GM12878 (cell line): Measurements from ENCODE around the gene HMCN2. TPM values are rescaled to one million over a fixed set of nuclear protein-coding genes. Genes with fewer than 3 reads are reported as not detected.

Experiments
- ATAC-seq: fragments of 200-7000 bp; cut with Tn5 transposase; 3 replicates; pipeline ENCODE4 v1.9.1; 2020; ENCODE audit warnings: mild to moderate bottlenecking, moderate library complexity
- BruUV-seq: library from RNA; stranded (reverse); fragments of 400-500 nt; replicated peaks from 2 replicates; lab custom pipeline; 2021; lab: Mats Ljungman, UMichigan
- CTCF ChIA-PET: fragments of 300-600 bp; sonication (Branson Sonifier 250); formaldehyde crosslinking; extraction: SDS; loops from one replicate; lab custom pipeline; 2021; ENCODE audit warnings: inconsistent platforms; lab: Yijun Ruan, JAX
- POLR2A ChIA-PET: fragments of 350-600 bp; formaldehyde crosslinking; extraction: SDS; loops from one replicate; lab custom pipeline; 2021; ENCODE audit warnings: inconsistent platforms; lab: Charles Lee
- RAD21 ChIA-PET: fragments of 300-600 bp; sonication (Branson Sonifier 250); formaldehyde crosslinking; loops from one replicate; lab custom pipeline; 2023; ENCODE audit warnings: antibody characterized with exemption; ENCODE audit not compliant: unreplicated experiment; lab: Charles Lee
- SMC1A ChIA-PET: fragments of 300-600 bp; sonication (Branson Sonifier 250); formaldehyde crosslinking; loops from one replicate; lab custom pipeline; 2023; ENCODE audit not compliant: unreplicated experiment, uncharacterized antibody; lab: Charles Lee
- DNase-seq: peaks from one replicate; pipeline ENCODE4 v3.0.0-alpha.2; 2011; ENCODE audit warnings: low read depth, low spot score
- FAIRE-seq: peaks from 3 replicates; lab custom pipeline; 2011; peaks lifted over from hg19 to GRCh38; lab: Jason Lieb, UNC
- H2AFZ ChIP-seq: 2 replicates; pipeline ENCODE4 v1.6.0; 2011; ENCODE audit warnings: low read depth, low read length, control low read depth; ENCODE audit not compliant: control insufficient read depth
- H3K27ac ChIP-seq: 2 replicates; pipeline ENCODE4 v1.5.1; 2011; ENCODE audit warnings: control low read depth; ENCODE audit not compliant: control insufficient read depth, insufficient read depth
- H3K27me3 ChIP-seq, 2 experiments: replicated peaks in 1 of 2; 2 replicates each; pipeline versions ENCODE4 v1.6.0 to v1.6.1; 2011; ENCODE audit warnings: low read length in 1 of 2; ENCODE audit not compliant: control insufficient read depth in 2 of 2, insufficient read depth in 2 of 2
- H3K36me3 ChIP-seq, 2 experiments: 2 replicates each; pipeline ENCODE4 v1.5.1; 2011; ENCODE audit warnings: low read length in 1 of 2; ENCODE audit not compliant: control insufficient read depth in 2 of 2, insufficient read depth in 2 of 2
- H3K4me1 ChIP-seq: 2 replicates; pipeline ENCODE4 v1.6.1; 2011; ENCODE audit warnings: mild to moderate bottlenecking, low read length, moderate library complexity, mixed read lengths; ENCODE audit not compliant: control insufficient read depth, insufficient read depth
- H3K4me2 ChIP-seq: 2 replicates; pipeline ENCODE4 v1.6.0; 2011; ENCODE audit warnings: control low read depth; ENCODE audit not compliant: control insufficient read depth, insufficient read depth
- H3K4me3 ChIP-seq: fragments of 200-600 bp; sonication (generic); 2 replicates; pipeline ENCODE4 v1.5.1; 2016
- H3K79me2 ChIP-seq: 2 replicates; pipeline ENCODE4 v1.6.0; 2011; ENCODE audit warnings: low read length; ENCODE audit not compliant: control insufficient read depth, insufficient read depth
- H3K9ac ChIP-seq: 2 replicates; pipeline ENCODE4 v1.8.0; 2011; ENCODE audit warnings: low read length, control low read depth, mixed read lengths; ENCODE audit not compliant: control insufficient read depth, insufficient read depth
- H3K9me3 ChIP-seq: replicated peaks from 3 replicates; pipeline ENCODE4 v1.5.1; 2011; ENCODE audit warnings: mild to moderate bottlenecking, low read length; ENCODE audit not compliant: control insufficient read depth, insufficient read depth
- H4K20me1 ChIP-seq: 2 replicates; pipeline ENCODE4 v1.6.0; 2011; ENCODE audit not compliant: control insufficient read depth, insufficient read depth
- CBX3 ChIP-seq: fragments of 200-600 bp; sonication (generic); IDR thresholded peaks from 2 replicates; pipeline ENCODE4 v1.6.1; 2016; ENCODE audit warnings: low read depth, borderline replicate concordance
- EGR1 ChIP-seq, 2 experiments: IDR thresholded peaks; 1 replicate in 1 of 2; 2 replicates in 1 of 2; pipeline ENCODE4 v1.6.1; 2011 to 2012; ENCODE audit warnings: low read depth in 2 of 2, low read length in 2 of 2, borderline replicate concordance in 1 of 2, mild to moderate bottlenecking in 1 of 2, moderate library complexity in 1 of 2
- ETV6 ChIP-seq, 2 experiments: fragments of 450-650 bp in 1 of 2; IDR thresholded peaks in 1 of 2; conservative IDR thresholded peaks in 1 of 2; 2 replicates each; pipeline ENCODE4 v1.6.1; 2014; ENCODE audit warnings: antibody characterized with exemption in 1 of 2, borderline replicate concordance in 1 of 2, low read depth in 1 of 2, mild to moderate bottlenecking in 1 of 2, moderate library complexity in 1 of 2
- GABPA ChIP-seq: IDR thresholded peaks from 2 replicates; pipeline ENCODE4 v1.6.1; 2014; ENCODE audit warnings: antibody characterized with exemption, low read depth, mild to moderate bottlenecking, inconsistent platforms
- MEF2A ChIP-seq: IDR thresholded peaks from 2 replicates; pipeline ENCODE4 v1.6.1; 2011; ENCODE audit warnings: low read depth, mild to moderate bottlenecking, low read length, moderate library complexity; ENCODE audit not compliant: insufficient read depth
- NFIC ChIP-seq: IDR thresholded peaks from 2 replicates; pipeline ENCODE4 v1.6.1; 2012; ENCODE audit warnings: low read depth, mild to moderate bottlenecking, inconsistent platforms, low read length, moderate library complexity
- POLR2AphosphoS5 ChIP-seq: IDR thresholded peaks from 2 replicates; pipeline ENCODE4 v1.6.1; 2011; ENCODE audit warnings: mild to moderate bottlenecking, low read length, inconsistent platforms
- RAD21 ChIP-seq: IDR thresholded peaks from 2 replicates; pipeline ENCODE4 v1.6.1; 2011; ENCODE audit warnings: mild to moderate bottlenecking, low read depth, low read length, moderate library complexity; ENCODE audit not compliant: insufficient read depth
- RAD51 ChIP-seq: fragments of 450-650 bp; IDR thresholded peaks from 2 replicates; pipeline ENCODE4 v1.6.1; 2016; ENCODE audit warnings: moderate library complexity, mild to moderate bottlenecking, inconsistent platforms
- RELA ChIP-seq: fragments of 450-650 bp; IDR thresholded peaks from 2 replicates; pipeline ENCODE4 v1.8.0; 2014; ENCODE audit warnings: borderline replicate concordance; ENCODE audit not compliant: partially characterized antibody
- TARDBP ChIP-seq: IDR thresholded peaks from 2 replicates; pipeline ENCODE4 v1.6.1; 2016; ENCODE audit warnings: borderline replicate concordance
- TCF7 ChIP-seq: IDR thresholded peaks from 2 replicates; pipeline ENCODE4 v1.6.1; 2014; ENCODE audit warnings: antibody characterized with exemption, borderline replicate concordance
- WRNIP1 ChIP-seq: IDR thresholded peaks from 2 replicates; pipeline ENCODE4 v1.6.1; 2011; ENCODE audit warnings: low read depth, low read length, improper control_type of control experiment, borderline replicate concordance
- ZNF24 ChIP-seq: fragments of 450-650 bp; IDR thresholded peaks from 2 replicates; pipeline ENCODE4 v1.6.1; 2017; ENCODE audit warnings: antibody characterized with exemption, mild to moderate bottlenecking
- WGBS: methylation state at CpG from one replicate; pipeline ENCODE4 v1.1.6; 2016; ENCODE audit warnings: low lambda C conversion rate; ENCODE audit not compliant: insufficient replicate concordance, insufficient coverage; ENCODE audit errors: missing lambda C conversion rate; 5-methylcytosine and 5-hydroxymethylcytosine counted together
- in situ Hi-C: fragments of 300-500 bp; cut with MboI; formaldehyde crosslinking; loops from 9 replicates; pipeline ENCODE4 v1.14.3; 2018; ENCODE audit warnings: mixed read lengths
- intact Hi-C: fragments of 100-400 bp; cut with micrococcal nuclease; formaldehyde crosslinking; loops from one replicate; pipeline ENCODE4 v1.14.2; 2022; ENCODE audit not compliant: unreplicated experiment
- polyA plus RNA-seq, 11 experiments: library from polyadenylated mRNA; depleted of rRNA in 4 of 11; unstranded in 6 of 11; stranded (reverse) in 5 of 11; fragments of >200 nt; fragmentation: Nextera tagmentation in 4 of 11; fragmentation: Illumina TruSeq in 1 of 11; extraction: Ambion mirVana in 4 of 11; extraction: Trizol in 1 of 11; gene quantifications; 1 replicate in 1 of 11; 2 replicates in 10 of 11; pipeline versions ENCODE4 v1.2.1 to v1.2.3, GENCODE V29; 2011 to 2016; ENCODE audit warnings: inconsistent platforms in 2 of 11, missing spikeins in 2 of 11, low read depth in 1 of 11
- total RNA-seq, 4 experiments: library from RNA; depleted of rRNA in 3 of 4; stranded (reverse); fragments of >200 nt in 3 of 4; fragmentation: Illumina TruSeq in 1 of 4; extraction: Trizol in 1 of 4; gene quantifications; 2 replicates each; pipeline versions ENCODE4 v1.2.1 to v1.2.3, GENCODE V29; 2013 to 2021
- TF ChIP-seq, protein P1 (sequence below): fragments of 150-350 bp; IDR thresholded peaks from 2 replicates; pipeline ENCODE4 v1.6.1; 2014; ENCODE audit warnings: mild to moderate bottlenecking, low read depth, low read length
- TF ChIP-seq, protein P2 (sequence below): IDR thresholded peaks from 2 replicates; pipeline ENCODE4 v1.6.1; 2011; ENCODE audit warnings: low read depth, mild to moderate bottlenecking, low read length, moderate library complexity, borderline replicate concordance; ENCODE audit errors: extremely low read depth
- TF ChIP-seq, protein P3 (sequence below): fragments of 450-650 bp; IDR thresholded peaks from 2 replicates; pipeline ENCODE4 v1.6.1; 2016; ENCODE audit warnings: mild to moderate bottlenecking
- TF ChIP-seq, protein P4 (sequence below): IDR thresholded peaks from 2 replicates; pipeline ENCODE4 v1.6.1; 2012; ENCODE audit warnings: low read depth, low read length, improper control_type of control experiment

HMCN2 gene
- total and polyA plus RNA-seq, 10 of the 15 experiments (the other 5 are each of a cell fraction or from before 2014, with no cell fraction given) = 0.04 TPM; not detected in 9

DNA sequence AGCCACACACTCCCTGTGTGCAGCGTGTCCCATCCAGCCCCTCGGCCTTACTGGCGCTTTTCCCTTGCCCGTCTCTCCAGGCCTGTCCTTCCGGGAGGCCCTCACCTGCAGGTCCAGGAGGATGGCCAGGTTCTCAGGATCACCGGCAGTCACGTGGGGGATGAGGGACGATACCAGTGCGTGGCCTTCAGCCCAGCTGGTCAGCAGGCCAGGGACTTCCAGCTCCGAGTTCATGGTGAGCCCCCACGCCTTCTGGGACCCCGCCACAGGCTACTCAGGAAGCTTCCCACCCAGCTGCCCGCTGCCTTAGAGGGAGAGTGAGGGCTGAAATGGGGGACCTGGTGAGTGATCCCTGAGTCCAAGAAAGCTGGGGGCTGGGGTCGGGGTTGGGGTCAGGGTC is 85.8 kb downstream of the HMCN2 start:
- H3K4me1 ChIP-seq = no peaks in the 10 kb centered on the region; the same call in 1 of the 2 replicates
- H3K4me2 ChIP-seq = no peak overlapping the region
- no peaks in the 10 kb centered on the region; a peak in 1 of 4 replicates for H3K27me3 ChIP-seq
- 90% methylated on average over 12 of the region's 14 CpGs for WGBS
- SMC1A ChIA-PET = no interaction called here
- no peaks in the 10 kb centered on the region for H3K36me3 ChIP-seq
- H3K9ac ChIP-seq = no peak overlapping the region
- intact Hi-C loops = no loop called here
- BruUV-seq = no TSS peak
- no peak overlapping the region for H3K4me3 ChIP-seq
- ATAC-seq = no peak
- POLR2A ChIA-PET = no interaction called here
- no peaks in the 10 kb centered on the region for H3K9me3 ChIP-seq
- no peak for DNase-seq
- no peaks in the 10 kb centered on the region for H4K20me1 ChIP-seq
- H3K27ac ChIP-seq = no peak overlapping the region
- FAIRE-seq = no peak
- H2AFZ ChIP-seq = no peak overlapping the region
- in situ Hi-C loops = no loop called here
- no peaks in the 10 kb centered on the region for H3K79me2 ChIP-seq
- CTCF ChIA-PET = no interaction called here
- TF ChIP-seq CBX3 (no peak), RELA (no peak), MEF2A (no peak), TCF7 (no peak), NFIC (no peak), ZNF24 (no peak), RAD51 (no peak), POLR2AphosphoS5 (no peak), TARDBP (no peak), RAD21 (no peak), EGR1 (IDR thresholded peaks at IDR 0.05; ENCODE audit: borderline replicate concordance in 1 of 2, low read depth in 2 of 2, low read length in 2 of 2) (no peak), WRNIP1 (no peak), ETV6 (conservative IDR thresholded peaks at IDR 0.05 in 1 of 2, IDR thresholded peaks at IDR 0.05 in 1 of 2; ENCODE audit: borderline replicate concordance in 1 of 2, low read depth in 1 of 2) (no peak), GABPA (no peak)
- TF ChIP-seq, protein P1, sequence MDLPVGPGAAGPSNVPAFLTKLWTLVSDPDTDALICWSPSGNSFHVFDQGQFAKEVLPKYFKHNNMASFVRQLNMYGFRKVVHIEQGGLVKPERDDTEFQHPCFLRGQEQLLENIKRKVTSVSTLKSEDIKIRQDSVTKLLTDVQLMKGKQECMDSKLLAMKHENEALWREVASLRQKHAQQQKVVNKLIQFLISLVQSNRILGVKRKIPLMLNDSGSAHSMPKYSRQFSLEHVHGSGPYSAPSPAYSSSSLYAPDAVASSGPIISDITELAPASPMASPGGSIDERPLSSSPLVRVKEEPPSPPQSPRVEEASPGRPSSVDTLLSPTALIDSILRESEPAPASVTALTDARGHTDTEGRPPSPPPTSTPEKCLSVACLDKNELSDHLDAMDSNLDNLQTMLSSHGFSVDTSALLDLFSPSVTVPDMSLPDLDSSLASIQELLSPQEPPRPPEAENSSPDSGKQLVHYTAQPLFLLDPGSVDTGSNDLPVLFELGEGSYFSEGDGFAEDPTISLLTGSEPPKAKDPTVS = no peak
- TF ChIP-seq, protein P2, sequence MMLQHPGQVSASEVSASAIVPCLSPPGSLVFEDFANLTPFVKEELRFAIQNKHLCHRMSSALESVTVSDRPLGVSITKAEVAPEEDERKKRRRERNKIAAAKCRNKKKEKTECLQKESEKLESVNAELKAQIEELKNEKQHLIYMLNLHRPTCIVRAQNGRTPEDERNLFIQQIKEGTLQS = no peak
- TF ChIP-seq, protein P3, sequence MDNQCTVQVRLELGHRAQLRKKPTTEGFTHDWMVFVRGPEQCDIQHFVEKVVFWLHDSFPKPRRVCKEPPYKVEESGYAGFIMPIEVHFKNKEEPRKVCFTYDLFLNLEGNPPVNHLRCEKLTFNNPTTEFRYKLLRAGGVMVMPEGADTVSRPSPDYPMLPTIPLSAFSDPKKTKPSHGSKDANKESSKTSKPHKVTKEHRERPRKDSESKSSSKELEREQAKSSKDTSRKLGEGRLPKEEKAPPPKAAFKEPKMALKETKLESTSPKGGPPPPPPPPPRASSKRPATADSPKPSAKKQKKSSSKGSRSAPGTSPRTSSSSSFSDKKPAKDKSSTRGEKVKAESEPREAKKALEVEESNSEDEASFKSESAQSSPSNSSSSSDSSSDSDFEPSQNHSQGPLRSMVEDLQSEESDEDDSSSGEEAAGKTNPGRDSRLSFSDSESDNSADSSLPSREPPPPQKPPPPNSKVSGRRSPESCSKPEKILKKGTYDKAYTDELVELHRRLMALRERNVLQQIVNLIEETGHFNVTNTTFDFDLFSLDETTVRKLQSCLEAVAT = no peak
- TF ChIP-seq, protein P4, sequence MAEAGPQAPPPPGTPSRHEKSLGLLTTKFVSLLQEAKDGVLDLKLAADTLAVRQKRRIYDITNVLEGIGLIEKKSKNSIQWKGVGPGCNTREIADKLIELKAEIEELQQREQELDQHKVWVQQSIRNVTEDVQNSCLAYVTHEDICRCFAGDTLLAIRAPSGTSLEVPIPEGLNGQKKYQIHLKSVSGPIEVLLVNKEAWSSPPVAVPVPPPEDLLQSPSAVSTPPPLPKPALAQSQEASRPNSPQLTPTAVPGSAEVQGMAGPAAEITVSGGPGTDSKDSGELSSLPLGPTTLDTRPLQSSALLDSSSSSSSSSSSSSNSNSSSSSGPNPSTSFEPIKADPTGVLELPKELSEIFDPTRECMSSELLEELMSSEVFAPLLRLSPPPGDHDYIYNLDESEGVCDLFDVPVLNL = no peak
- TF ChIP-seq, all 136 proteins: peak for 0
- RAD21 ChIA-PET = no interaction called here
